SU-DHL-6 (cell line): Measurements from ENCODE around the gene SIRPG.

ENCODE experiments used
- H2AFZ ChIP-seq: fragments of 200-600 bp; sonication (generic); 2 replicates; pipeline ENCODE4 v1.6.1; 2014; ENCODE audit warnings: low read depth, mild to moderate bottlenecking, moderate library complexity, mixed read lengths, antibody characterized with exemption, low read length; ENCODE audit not compliant: severe bottlenecking
- H3F3A ChIP-seq: fragments of 200-600 bp; shearing (Covaris generic); 2 replicates; pipeline ENCODE4 v1.6.0; 2016; ENCODE audit warnings: antibody characterized with exemption, mild to moderate bottlenecking; ENCODE audit not compliant: insufficient read depth
- H3K27ac ChIP-seq: fragments of 200-600 bp; sonication (generic); 2 replicates; pipeline ENCODE4 v1.5.1; 2016; ENCODE audit warnings: low read depth, mild to moderate bottlenecking, low read length, moderate library complexity, mixed read lengths
- H3K27me3 ChIP-seq: fragments of 200-600 bp; sonication (generic), shearing (Covaris generic); 2 replicates; pipeline ENCODE4 v1.6.0; 2014; ENCODE audit warnings: mild to moderate bottlenecking, low read length
- H3K36me3 ChIP-seq: fragments of 200-600 bp; sonication (generic); 2 replicates; pipeline ENCODE4 v1.6.1; 2014; ENCODE audit warnings: mild to moderate bottlenecking, low read length, mixed read lengths
- H3K4me2 ChIP-seq: fragments of 300-600, 200-600 bp; shearing (Covaris generic), sonication (generic); 2 replicates; pipeline ENCODE4 v1.6.0; 2014; ENCODE audit warnings: low read length, low read depth, mild to moderate bottlenecking; ENCODE audit not compliant: poor library complexity, severe bottlenecking
- H3K4me3 ChIP-seq: fragments of 200-600 bp; sonication (generic); 2 replicates; pipeline ENCODE4 v1.5.1; 2014; ENCODE audit warnings: antibody characterized with exemption, low read length, mild to moderate bottlenecking, mixed read lengths; ENCODE audit not compliant: insufficient read depth, poor library complexity, severe bottlenecking
- H3K79me2 ChIP-seq: fragments of 200-600 bp; sonication (generic); 2 replicates; pipeline ENCODE4 v1.6.1; 2014; ENCODE audit warnings: mild to moderate bottlenecking, low read length, moderate library complexity; ENCODE audit not compliant: insufficient read depth
- H3K9ac ChIP-seq: fragments of 200-600 bp; sonication (generic); 2 replicates; pipeline ENCODE4 v1.7.0; 2014; ENCODE audit warnings: mild to moderate bottlenecking, low read length
- H3K9me2 ChIP-seq: fragments of 200-600 bp; sonication (generic); replicated peaks from 2 replicates; pipeline ENCODE4 v1.6.1; 2014; ENCODE audit warnings: low read length; ENCODE audit not compliant: insufficient read depth
- H3K9me3 ChIP-seq: fragments of 200-600 bp; sonication (generic); 2 replicates; pipeline ENCODE4 v1.6.1; 2014; ENCODE audit warnings: low read length, mixed read lengths; ENCODE audit not compliant: insufficient read depth
- H4K20me1 ChIP-seq: fragments of 200-600 bp; sonication (generic); 2 replicates; pipeline ENCODE4 v1.6.1; 2014; ENCODE audit warnings: low read depth, mild to moderate bottlenecking, antibody characterized with exemption, low read length, moderate library complexity, mixed read lengths
- EZH2phosphoT487 ChIP-seq: fragments of 200-600 bp; sonication (generic), shearing (Covaris generic); conservative IDR thresholded peaks from 2 replicates; pipeline ENCODE4 v1.6.1; 2018; ENCODE audit warnings: mild to moderate bottlenecking, antibody characterized with exemption, low read length, moderate library complexity, mixed read lengths
- TF ChIP-seq, protein P1 (sequence below): fragments of 200-600 bp; sonication (generic); IDR thresholded peaks from one replicate; pipeline ENCODE4 v1.5.1; 2017; ENCODE audit warnings: antibody characterized with exemption, mild to moderate bottlenecking, low read length, moderate library complexity; ENCODE audit not compliant: insufficient read depth, poor library complexity, severe bottlenecking

SIRPG gene

DNA sequence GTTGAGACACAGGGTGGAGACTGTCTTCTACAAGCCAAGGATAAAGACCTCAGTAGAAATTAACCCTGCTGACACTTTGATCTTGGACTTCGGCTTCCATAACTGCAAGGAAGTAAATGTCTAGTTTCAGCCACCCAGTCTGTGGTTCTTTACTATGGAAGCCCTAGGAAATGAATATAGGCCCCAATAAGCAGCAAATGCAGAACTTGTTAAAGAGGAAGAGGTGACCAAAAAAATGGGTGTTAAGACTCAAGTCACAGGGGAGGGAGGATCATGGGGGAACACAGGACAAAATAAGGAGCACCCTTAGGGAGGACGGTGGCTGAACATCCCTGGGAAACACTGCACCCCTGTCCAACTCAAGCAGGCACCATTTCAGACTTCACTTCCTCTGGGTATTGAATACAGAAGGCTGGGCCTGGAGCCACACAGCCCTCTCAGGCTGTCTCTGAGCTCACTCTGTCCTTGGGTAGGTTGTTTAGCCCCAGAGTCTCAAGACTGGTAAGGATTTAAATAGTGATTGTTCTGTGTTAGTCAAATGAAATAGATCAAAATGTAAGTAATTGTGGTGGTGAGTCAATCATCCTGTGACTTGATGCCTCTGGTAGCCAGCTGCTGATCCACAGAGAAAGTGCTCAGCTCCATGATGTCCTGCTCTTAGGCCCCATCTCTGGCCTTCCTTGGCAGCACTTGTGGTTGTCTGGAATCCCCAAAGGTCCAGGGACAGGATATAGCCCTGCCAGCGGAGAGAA is 69.6 kb downstream of the SIRPG start:
- Histone ChIP-seq H3K9ac (no peak overlapping the region), H3K9me2 (no peaks in the 10 kb centered on the region), H3K27me3 (no peaks in the 10 kb centered on the region), H2AFZ (no peak overlapping the region), H3K79me2 (no peaks in the 10 kb centered on the region), H3K4me2 (no peak overlapping the region), H3K9me3 (no peaks in the 10 kb centered on the region), H3K27ac (no peak overlapping the region), H3K36me3 (no peaks in the 10 kb centered on the region), H4K20me1 (no peaks in the 10 kb centered on the region), H3K4me3 (no peak overlapping the region), H3F3A (no peaks in the 10 kb centered on the region)
- no peak for TF ChIP-seq EZH2phosphoT487
- TF ChIP-seq, protein P1, sequence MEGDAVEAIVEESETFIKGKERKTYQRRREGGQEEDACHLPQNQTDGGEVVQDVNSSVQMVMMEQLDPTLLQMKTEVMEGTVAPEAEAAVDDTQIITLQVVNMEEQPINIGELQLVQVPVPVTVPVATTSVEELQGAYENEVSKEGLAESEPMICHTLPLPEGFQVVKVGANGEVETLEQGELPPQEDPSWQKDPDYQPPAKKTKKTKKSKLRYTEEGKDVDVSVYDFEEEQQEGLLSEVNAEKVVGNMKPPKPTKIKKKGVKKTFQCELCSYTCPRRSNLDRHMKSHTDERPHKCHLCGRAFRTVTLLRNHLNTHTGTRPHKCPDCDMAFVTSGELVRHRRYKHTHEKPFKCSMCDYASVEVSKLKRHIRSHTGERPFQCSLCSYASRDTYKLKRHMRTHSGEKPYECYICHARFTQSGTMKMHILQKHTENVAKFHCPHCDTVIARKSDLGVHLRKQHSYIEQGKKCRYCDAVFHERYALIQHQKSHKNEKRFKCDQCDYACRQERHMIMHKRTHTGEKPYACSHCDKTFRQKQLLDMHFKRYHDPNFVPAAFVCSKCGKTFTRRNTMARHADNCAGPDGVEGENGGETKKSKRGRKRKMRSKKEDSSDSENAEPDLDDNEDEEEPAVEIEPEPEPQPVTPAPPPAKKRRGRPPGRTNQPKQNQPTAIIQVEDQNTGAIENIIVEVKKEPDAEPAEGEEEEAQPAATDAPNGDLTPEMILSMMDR: no peak

DNA sequence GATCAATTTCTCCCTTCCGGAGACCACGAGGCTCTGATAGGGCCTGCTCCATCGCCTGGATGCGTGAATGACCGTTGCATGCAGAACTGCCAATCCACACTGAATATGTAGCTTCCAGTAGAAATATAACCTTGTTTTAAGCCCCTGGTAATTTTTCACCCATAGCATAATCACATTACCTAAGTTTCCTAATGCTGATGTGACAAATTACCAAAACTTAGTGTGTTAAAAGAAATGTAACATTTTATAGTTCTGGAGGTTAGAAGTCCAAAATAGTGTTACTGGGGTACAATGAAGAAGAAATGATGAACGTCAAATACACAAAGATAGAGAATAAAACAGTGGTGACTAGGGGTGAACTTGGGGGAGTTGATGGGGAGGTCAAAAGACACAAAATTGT is 78.1 kb downstream of the SIRPG start:
- H3K9me3 ChIP-seq: no peaks in the 10 kb centered on the region
- H4K20me1 ChIP-seq: no peaks in the 10 kb centered on the region
- no peaks in the 10 kb centered on the region for H3K27me3 ChIP-seq
- H3K79me2 ChIP-seq: no peaks in the 10 kb centered on the region
- H3K36me3 ChIP-seq: no peaks in the 10 kb centered on the region
- H3K4me2 ChIP-seq: no peak overlapping the region
- TF ChIP-seq, protein P1: no peak
- TF ChIP-seq EZH2phosphoT487: no peak
- H2AFZ ChIP-seq: no peak overlapping the region
- no peaks in the 10 kb centered on the region for H3K9me2 ChIP-seq
- H3K27ac ChIP-seq: no peak overlapping the region
- H3K4me3 ChIP-seq: no peak overlapping the region
- H3F3A ChIP-seq: no peaks in the 10 kb centered on the region
- H3K9ac ChIP-seq: no peak overlapping the region
